ENCODE results near the gene FAXC.
"Not testable (repeated sequence)": the region's sequence is repeated elsewhere in the genome, so short reads cannot be mapped to it uniquely, and the experiment has no call there.

Gene FAXC

GRCh38 chr6:99276747-99277146 lies 72.7 kb downstream of the FAXC start:
- no peak for DNase-seq

GRCh38 chr6:99270826-99271225 lies 78.6 kb downstream of the FAXC start:
- no peak for DNase-seq

- DNase-seq, result no peak
Measured at GRCh38 chr6:99270030-99270429, 79.4 kb downstream of the FAXC start.

- no peak for DNase-seq
Measured at GRCh38 chr6:99269207-99269606, 80.3 kb downstream of the FAXC start.

- DNase-seq, result not testable (repeated sequence)
Measured at GRCh38 chr6:99266996-99267395, 82.5 kb downstream of the FAXC start.

GRCh38 chr6:99265447-99265846 lies 84.0 kb downstream of the FAXC start:
- DNase-seq, result not testable (repeated sequence)

GRCh38 chr6:99254616-99255550 lies 94.6 kb downstream of the FAXC start:
- no peak for DNase-seq

- no peak for DNase-seq
Measured at GRCh38 chr6:99253271-99253670, 96.2 kb downstream of the FAXC start.

- no peak for DNase-seq
Measured at GRCh38 chr6:99252421-99252820, 97.1 kb downstream of the FAXC start.

- no peak for DNase-seq
Measured at GRCh38 chr6:99250476-99250875, 99.0 kb downstream of the FAXC start.

- DNase-seq, result no peak
Measured at GRCh38 chr6:99246602-99247001, 102.9 kb downstream of the FAXC start.

GRCh38 chr6:99241905-99242534 lies 107.5 kb downstream of the FAXC start:
- DNase-seq, result peak; percentile 19

- no peak for DNase-seq
Measured at GRCh38 chr6:99236010-99236409, 113.5 kb downstream of the FAXC start.

GRCh38 chr6:99233219-99233618 lies 116.3 kb downstream of the FAXC start:
- DNase-seq, result no peak

GRCh38 chr6:99232056-99232455 lies 117.4 kb downstream of the FAXC start:
- DNase-seq, result no peak

- no peak for DNase-seq
Measured at GRCh38 chr6:99225172-99225571, 124.3 kb downstream of the FAXC start.

Measured in COR-L47 (cell line).